Pancreas (tissue), 10 donors: ENCODE data around the gene OR6J1. TPM values are rescaled to one million over a fixed set of nuclear protein-coding genes. Genes with fewer than 3 reads are reported as not detected.
A peak's percentile ranks its signal among the peaks of the same experiment; 100 is the strongest.

Source experiments
- ATAC-seq, 4 donors: fragments of 200-7000 bp; cut with Tn5 transposase; one replicate each; pipeline versions ENCODE4 v1.8.0 to v1.9.1; 2020; ENCODE audit warnings: mild to moderate bottlenecking in 4 of 4, moderate library complexity in 4 of 4
- DNase-seq, 6 donors: peaks; one replicate each; pipeline ENCODE4 v3.0.0-alpha.2; 2020
- FAIRE-seq: peaks from 2 replicates; lab custom pipeline; 2012; peaks lifted over from hg19 to GRCh38; lab: Jason Lieb, UNC
- H3K27ac ChIP-seq, 4 donors: fragments of 200-600 bp; sonication (generic); 1 replicate in 3 of 4; 2 replicates in 1 of 4; pipeline versions ENCODE4 v1.5.0 to v1.8.0; 2020
- H3K27me3 ChIP-seq, 4 donors: fragments of 200-600 bp; one replicate each; pipeline ENCODE4 v1.8.0; 2021
- H3K36me3 ChIP-seq, 3 donors: fragments of 200-600 bp; sonication (generic) in 1 of 3; one replicate each; pipeline versions ENCODE4 v1.5.0 to v1.8.0; 2020 to 2021
- H3K4me1 ChIP-seq, 3 donors: fragments of 200-600 bp; one replicate each; pipeline ENCODE4 v1.8.0; 2021
- H3K4me3 ChIP-seq, 4 donors: fragments of 200-600 bp; sonication (generic) in 2 of 4; one replicate each; pipeline versions ENCODE4 v1.5.0 to v1.8.0; 2020 to 2021
- H3K9me3 ChIP-seq, 4 donors: fragments of 200-600 bp; one replicate each; pipeline ENCODE4 v1.8.0; 2021
- CTCF ChIP-seq, 4 donors: fragments of 200-600 bp; sonication (generic) in 3 of 4; IDR thresholded peaks; one replicate each; pipeline versions ENCODE4 v1.5.0 to v1.8.0; 2021; ENCODE audit warnings: antibody characterized with exemption in 4 of 4
- WGBS, 2 donors: extraction: QIAGEN DNeasy Blood & Tissue Kit; methylation state at CpG; one replicate each; pipeline ENCODE4 v1.1.7; 2013; 5-methylcytosine and 5-hydroxymethylcytosine counted together
- intact Hi-C, 3 donors: fragments of 100-400 bp; cut with DNase I; formaldehyde crosslinking; loops; one replicate each; pipeline versions ENCODE4 v1.11.1 to v1.14.2; 2022
- polyA plus RNA-seq, 2 donors: library from polyadenylated mRNA; stranded (reverse); fragments of 200-250 nt; gene quantifications; one replicate each; pipeline ENCODE4 v1.2.3, GENCODE V29; 2013
- total RNA-seq, 6 donors: library from RNA; stranded (reverse); fragmentation: NEBNext Ultra II Directional in 4 of 6; extraction: Animal tissue kit (Norgen Biotek cat#: 25700) in 4 of 6; gene quantifications; one replicate each; pipeline versions ENCODE4 v1.2.1 to v1.2.4, GENCODE V29; 2021 to 2023
- donor health status: healthy with polysubstance abuse.
- donor health status: DM: no; HTN: no; CAD: no; lungs with moderate emphysema.
- donor health status: DM: no; HTN: no; CAD: no.
- donor health status: control.
- donor health status: control.
- donor health status: Bipolar disorder and iron deficiency.
- donor health status: DM: yes; HTN: yes; CAD: no.
- donor health status: DM: no; HTN: no; CAD: no.
- donor health status: DM: no; HTN: no; CAD: no.
- donor health status: DM: yes; HTN: yes; CAD: no.

Gene OR6J1
- total and polyA plus RNA-seq, 8 donors: 0.03 to 0.05 TPM; not detected in 6

DNA sequence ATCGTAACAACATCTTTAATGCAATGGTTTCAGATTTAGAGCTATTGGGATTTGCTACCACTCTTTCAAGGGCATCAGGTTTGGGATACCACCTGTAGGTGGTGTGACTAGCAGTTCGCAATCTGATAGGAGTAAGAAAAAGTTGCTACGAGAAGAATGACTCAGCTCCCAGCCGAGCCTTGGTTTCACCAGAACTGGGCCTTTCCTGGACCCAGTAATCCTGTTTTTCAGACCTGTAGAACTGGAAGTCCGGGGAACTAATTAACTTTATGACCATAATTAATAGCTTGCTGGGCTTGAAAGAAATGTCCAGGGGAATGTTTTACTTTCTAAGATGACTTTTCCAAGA is 45.3 kb downstream of the OR6J1 start:
- H3K9me3 ChIP-seq: no peaks in the 10 kb centered on the region
- 1% methylated on average over 5 of the region's 5 CpGs for WGBS, 2 donors
- no peak for FAIRE-seq
- no peaks in the 10 kb centered on the region for H3K27me3 ChIP-seq
- intact Hi-C loops: no loop called here
- peak in 4 of 6 donors; percentile 40 to 64 (median 56) for DNase-seq
- peak overlapping the region; percentile 45 to 78 (median 67) for H3K4me3 ChIP-seq
- peaks cover 10 to 17% (median 10%) of the 10 kb centered on the region in 3 donors for H3K4me1 ChIP-seq
- TF ChIP-seq CTCF (IDR thresholded peaks at IDR 0.05): no peak
- H3K36me3 ChIP-seq: peaks cover 0 to 21% (median 4%) of the 10 kb centered on the region in 3 donors
- H3K27ac ChIP-seq: peak overlapping the region; percentile 78 to 97 (median 88)
- peak; percentile 81 to 93 (median 88) for ATAC-seq

DNA sequence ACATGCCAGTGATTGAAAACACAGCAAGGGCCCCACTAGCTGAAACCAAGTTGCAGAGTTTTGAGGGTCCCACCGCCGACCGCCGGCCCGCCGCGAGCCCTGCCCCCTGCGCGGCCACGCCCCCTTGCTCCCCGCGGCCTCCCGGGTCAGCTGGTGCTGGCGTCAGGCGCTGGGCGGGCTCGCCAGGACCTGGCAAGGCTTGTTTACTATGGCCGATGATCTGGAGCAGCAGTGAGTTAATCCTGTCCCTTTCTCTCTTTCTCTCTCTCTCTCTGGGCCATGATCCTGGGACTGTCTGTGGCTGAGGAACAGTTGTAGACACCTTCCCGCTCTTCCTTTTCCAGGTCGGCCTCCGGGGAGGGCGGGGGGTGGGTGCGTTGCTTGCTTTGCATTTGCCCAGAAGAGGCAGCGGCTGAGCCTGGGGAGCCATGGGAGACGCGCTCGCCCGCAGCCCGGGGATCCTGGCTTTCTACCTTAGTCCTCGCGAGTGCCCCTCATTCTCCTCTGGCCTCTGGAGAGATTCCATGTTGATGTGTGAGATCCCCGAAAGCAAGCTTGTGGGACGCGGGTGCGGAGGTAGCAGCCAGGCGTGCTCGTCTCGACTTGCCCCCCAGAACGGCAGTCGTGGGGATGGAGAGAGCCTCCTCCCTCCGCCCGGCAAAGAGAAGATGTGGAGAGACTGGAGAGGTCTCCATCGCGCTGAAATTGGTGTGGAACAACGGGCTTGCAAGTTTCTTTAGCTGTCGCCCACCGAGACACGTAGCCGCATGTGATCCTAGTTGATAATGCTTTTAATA is 45.9 kb downstream of the OR6J1 start, which contains the start of gene ABHD4:
Gene ABHD4, plus strand, starts transcription at position 202 of the 797 bp plus-strand sequence. Its CDS starts 7 bp downstream, at position 209.
- H3K36me3 ChIP-seq: peaks cover 0 to 15% (median 4%) of the 10 kb centered on the region in 3 donors
- H3K4me1 ChIP-seq: peaks cover 10 to 17% (median 10%) of the 10 kb centered on the region in 3 donors
- no peak for TF ChIP-seq CTCF (IDR thresholded peaks at IDR 0.05)
- no peak for FAIRE-seq
- WGBS, 2 donors: 1% methylated on average over 49 of the region's 49 CpGs
- intact Hi-C loops: no loop called here
- no peaks in the 10 kb centered on the region for H3K27me3 ChIP-seq
- ATAC-seq: peak; percentile 97 to 99 (median 98)
- H3K4me3 ChIP-seq: peak within 1 kb of the TSS; percentile 45 to 78 (median 67)
- DNase-seq: peak; percentile 77 to 93 (median 88)
- peak within 1 kb of the TSS; percentile 78 to 97 (median 88) for H3K27ac ChIP-seq
- no peaks in the 10 kb centered on the region for H3K9me3 ChIP-seq

DNA sequence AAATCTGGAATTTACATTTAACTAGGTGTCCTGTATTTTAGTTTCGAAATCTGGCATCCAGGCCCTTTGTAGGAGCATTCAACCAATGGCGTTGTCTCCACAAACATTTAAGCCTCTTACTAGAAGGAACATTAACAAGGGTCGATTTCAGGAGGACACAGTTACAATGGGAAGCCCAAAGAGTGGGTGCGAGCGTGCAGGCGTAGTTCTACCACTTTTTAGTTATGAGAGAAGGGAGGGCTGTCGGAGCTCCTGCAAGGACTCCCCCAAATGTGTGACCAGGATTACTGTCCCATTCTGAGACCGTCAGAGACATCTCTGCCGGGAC is 46.4 kb downstream of the OR6J1 start:
- Histone ChIP-seq H3K27me3 (no peaks in the 10 kb centered on the region), H3K27ac (peak overlapping the region; percentile 78 to 97 (median 88)), H3K36me3 (peaks cover 0 to 11% (median 4%) of the 10 kb centered on the region in 3 donors), H3K4me1 (peaks cover 10 to 17% (median 10%) of the 10 kb centered on the region in 3 donors), H3K4me3 (peak overlapping the region; percentile 45 to 78 (median 67)), H3K9me3 (no peaks in the 10 kb centered on the region)
- no peak for TF ChIP-seq CTCF (IDR thresholded peaks at IDR 0.05)
- FAIRE-seq (no peak), DNase-seq (no peak), ATAC-seq (peak in 3 of 4 donors; percentile 1 to 21 (median 8))
- intact Hi-C loops: no loop called here
- 2 to 5% methylated on average over 9 of the region's 9 CpGs for WGBS, 2 donors

DNA sequence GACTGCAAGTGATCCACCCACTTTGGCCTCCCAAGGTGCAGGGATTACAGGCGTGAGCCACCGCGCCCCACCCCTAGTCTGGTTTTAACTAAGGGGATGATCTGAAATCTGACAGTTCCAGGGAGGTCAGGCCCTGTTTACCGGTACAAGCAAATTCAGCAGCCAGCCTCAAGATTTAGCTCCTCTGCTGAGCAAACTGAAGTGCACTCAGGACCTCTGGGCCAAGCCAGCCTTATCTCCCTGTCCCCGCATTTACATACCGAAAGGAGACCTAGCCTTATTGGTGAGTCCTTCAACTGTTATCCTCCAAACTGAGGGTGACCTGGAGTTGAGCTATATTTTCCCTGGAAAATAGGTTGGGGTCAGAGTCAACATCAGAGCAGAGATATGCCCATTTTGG is 46.9 kb downstream of the OR6J1 start:
- TF ChIP-seq CTCF (IDR thresholded peaks at IDR 0.05): no peak
- no peaks in the 10 kb centered on the region for H3K27me3 ChIP-seq
- no peaks in the 10 kb centered on the region for H3K9me3 ChIP-seq
- peaks cover 0 to 7% (median 1%) of the 10 kb centered on the region in 3 donors for H3K36me3 ChIP-seq
- H3K4me1 ChIP-seq: peaks cover 10 to 17% (median 10%) of the 10 kb centered on the region in 3 donors
- 64 to 67% methylated on average over 6 of the region's 6 CpGs for WGBS, 2 donors
- DNase-seq: no peak
- H3K4me3 ChIP-seq: peak overlapping the region in 2 of 4 donors; percentile 74 to 78
- intact Hi-C loops: no loop called here
- no peak for ATAC-seq
- no peak overlapping the region for H3K27ac ChIP-seq
- no peak for FAIRE-seq
